A549 (cell line): ENCODE measurements around the gene KIAA1614. TPM values are rescaled to one million over a fixed set of nuclear protein-coding genes. Genes with fewer than 3 reads are reported as not detected.

ENCODE experiments used
- ATAC-seq, 2 experiments: fragments of 200-7000 bp in 1 of 2; fragments of >200 bp in 1 of 2; cut with Nextera tagmentation in 1 of 2; cut with Tn5 transposase in 1 of 2; 3 replicates each; pipeline versions ENCODE4 v1.8.0 to v1.9.1; 2018 to 2020; ENCODE audit warnings: mild to moderate bottlenecking in 1 of 2, moderate library complexity in 1 of 2
- CTCF ChIA-PET: fragments of 300-600 bp; sonication (Branson Sonifier 250); formaldehyde crosslinking; extraction: SDS; loops from one replicate; lab custom pipeline; 2021; ENCODE audit warnings: antibody characterized with exemption, inconsistent platforms; lab: Yijun Ruan, JAX
- POLR2A ChIA-PET: fragments of 350-600 bp; formaldehyde crosslinking; extraction: SDS; loops from one replicate; lab custom pipeline; 2021; ENCODE audit warnings: antibody characterized with exemption, inconsistent platforms; lab: Yijun Ruan, JAX
- DNase-seq, 2 experiments: peaks; one replicate each; pipeline versions ENCODE4 v3.0.0 to v3.0.0-alpha.2; 2011 to 2016; ENCODE audit warnings: low read depth in 1 of 2, low spot score in 1 of 2
- FAIRE-seq: peaks from 2 replicates; lab custom pipeline; 2011; peaks lifted over from hg19 to GRCh38; lab: Jason Lieb, UNC
- H3K27ac ChIP-seq, 2 experiments: fragments of >200 bp; sonication (Bioruptor Twin); formaldehyde crosslinking; 3 replicates each; pipeline ENCODE4 v1.5.1; 2016 to 2017
- H3K4me1 ChIP-seq: fragments of >200 bp; sonication (Bioruptor Twin); formaldehyde crosslinking; 3 replicates; pipeline ENCODE4 v1.6.1; 2016
- H3K4me2 ChIP-seq: fragments of >200 bp; sonication (Bioruptor Twin); formaldehyde crosslinking; 3 replicates; pipeline ENCODE4 v1.6.1; 2016
- H3K4me3 ChIP-seq: fragments of >200 bp; sonication (Bioruptor Twin); formaldehyde crosslinking; 3 replicates; pipeline ENCODE4 v1.5.1; 2016
- H3K9me3 ChIP-seq: fragments of >200 bp; sonication (Bioruptor Twin); formaldehyde crosslinking; 3 replicates; pipeline ENCODE4 v1.6.1; 2016
- BCL3 ChIP-seq: fragments of >200 bp; sonication (Bioruptor Twin); formaldehyde crosslinking; IDR thresholded peaks from 3 replicates; pipeline ENCODE4 v1.6.1; 2016
- BHLHE40 ChIP-seq: IDR thresholded peaks from 2 replicates; pipeline ENCODE4 v1.6.1; 2012; ENCODE audit warnings: low read depth, low read length, inconsistent platforms
- CBX2 ChIP-seq: fragments of 200-600 bp; sonication (generic); IDR thresholded peaks from 2 replicates; pipeline ENCODE4 v1.6.1; 2016; ENCODE audit warnings: low read depth, mild to moderate bottlenecking, borderline replicate concordance
- CHD2 ChIP-seq: fragments of 150-350 bp; IDR thresholded peaks from 2 replicates; pipeline ENCODE4 v1.6.1; 2014; ENCODE audit warnings: low read length; ENCODE audit not compliant: partially characterized antibody
- CHD4 ChIP-seq: fragments of 200-600 bp; sonication (generic); IDR thresholded peaks from 2 replicates; pipeline ENCODE4 v1.6.1; 2016; ENCODE audit warnings: antibody characterized with exemption, mild to moderate bottlenecking, borderline replicate concordance
- CTCF ChIP-seq: fragments of >200 bp; sonication (Bioruptor Twin); formaldehyde crosslinking; IDR thresholded peaks from 3 replicates; pipeline ENCODE4 v1.5.1; 2016
- EP300 ChIP-seq, 2 experiments: fragments of >200 bp; sonication (Bioruptor Twin); formaldehyde crosslinking; IDR thresholded peaks; 2 replicates in 1 of 2; 3 replicates in 1 of 2; pipeline ENCODE4 v1.6.1; 2016 to 2017
- ESRRA ChIP-seq: fragments of 150-350 bp; IDR thresholded peaks from 2 replicates; pipeline ENCODE4 v1.6.1; 2014; ENCODE audit warnings: mild to moderate bottlenecking, low read length, borderline replicate concordance
- FOSL2 ChIP-seq, 2 experiments: fragments of 450-650 bp in 1 of 2; fragments of >200 bp in 1 of 2; sonication (Bioruptor Twin) in 1 of 2; formaldehyde crosslinking; IDR thresholded peaks; 2 replicates each; pipeline versions ENCODE4 v1.5.0 to v1.6.1; 2016 to 2020; ENCODE audit warnings: mild to moderate bottlenecking in 1 of 2, moderate library complexity in 1 of 2
- FOXS1 ChIP-seq: fragments of 250-450 bp; sonication (Bioruptor Pico); IDR thresholded peaks from 2 replicates; pipeline ENCODE4 v1.5.0; 2020; ENCODE audit warnings: mild to moderate bottlenecking, moderate library complexity
- HDAC2 ChIP-seq: fragments of 200-600 bp; sonication (generic); IDR thresholded peaks from 2 replicates; pipeline ENCODE4 v1.6.1; 2016
- HES2 ChIP-seq: fragments of >200 bp; sonication (Bioruptor Twin); formaldehyde crosslinking; IDR thresholded peaks from 2 replicates; pipeline ENCODE4 v1.6.1; 2016
- HEYL ChIP-seq: fragments of 250-450 bp; sonication (Bioruptor Pico); IDR thresholded peaks from 2 replicates; pipeline ENCODE4 v1.8.0; 2021; ENCODE audit warnings: mild to moderate bottlenecking, moderate library complexity
- KDM5A ChIP-seq: fragments of 200-600 bp; sonication (generic); IDR thresholded peaks from 2 replicates; pipeline ENCODE4 v1.6.1; 2016; ENCODE audit warnings: antibody characterized with exemption, mild to moderate bottlenecking
- MAFK ChIP-seq: fragments of 450-650 bp; IDR thresholded peaks from 2 replicates; pipeline ENCODE4 v1.6.1; 2014; ENCODE audit not compliant: partially characterized antibody
- MYC ChIP-seq: IDR thresholded peaks from 2 replicates; pipeline ENCODE4 v1.6.1; 2012; ENCODE audit warnings: mild to moderate bottlenecking, inconsistent platforms, low read length, improper control_type of control experiment, borderline replicate concordance
- PBX3 ChIP-seq: IDR thresholded peaks from 2 replicates; pipeline ENCODE4 v1.6.1; 2012
- POLR2AphosphoS2 ChIP-seq: conservative IDR thresholded peaks from 2 replicates; pipeline ENCODE4 v1.6.1; 2012; ENCODE audit warnings: low read length, improper control_type of control experiment, inconsistent platforms
- RARB ChIP-seq: fragments of 250-450 bp; sonication (Bioruptor Pico); IDR thresholded peaks from 2 replicates; pipeline ENCODE4 v1.8.0; 2021; ENCODE audit warnings: mild to moderate bottlenecking, moderate library complexity
- RFX5 ChIP-seq: fragments of 450-650 bp; IDR thresholded peaks from 2 replicates; pipeline ENCODE4 v1.7.1; 2014; ENCODE audit warnings: antibody characterized with exemption, mild to moderate bottlenecking, moderate library complexity
- RNF2 ChIP-seq: fragments of 200-600 bp; sonication (generic); IDR thresholded peaks from 2 replicates; pipeline ENCODE4 v1.6.1; 2016; ENCODE audit warnings: low read depth, mild to moderate bottlenecking, antibody characterized with exemption, moderate library complexity, borderline replicate concordance
- SREBF2 ChIP-seq: fragments of 450-650 bp; IDR thresholded peaks from 2 replicates; pipeline ENCODE4 v1.6.1; 2014; ENCODE audit warnings: mild to moderate bottlenecking, moderate library complexity
- WGBS: methylation state at CpG from one replicate; pipeline ENCODE4 v1.1.6; 2017; ENCODE audit errors: missing lambda C conversion rate; 5-methylcytosine and 5-hydroxymethylcytosine counted together
- polyA plus RNA-seq, 4 experiments: library from polyadenylated mRNA; depleted of rRNA in 3 of 4; stranded (reverse); fragments of >200 nt; fragmentation: RNase III in 1 of 4; extraction: RNeasy Plus Mini Kit Qiagen cat#74134 plus additional on column Dnase treatment in 1 of 4; gene quantifications; 2 replicates in 3 of 4; 3 replicates in 1 of 4; pipeline ENCODE4 v1.2.3, GENCODE V29; 2011 to 2017

Gene KIAA1614
- polyA plus RNA-seq, 2 of the 4 experiments (the other 2 are of a cell fraction) = 0.25 to 0.84 TPM

- CTCF ChIA-PET = interaction anchor here (0.5 to 2.8 kb wide), 2 partner anchors 167 to 235 kb away, joined by 3 to 7 read pairs; no protein-coding TSS in a partner anchor
- Histone ChIP-seq H3K4me2 (no peak overlapping the region), H3K27ac (no peak overlapping the region), H3K9me3 (no peaks in the 10 kb centered on the region), H3K4me3 (no peak overlapping the region), H3K4me1 (peaks cover 10% of the 10 kb centered on the region; the same call in 2 of the 3 replicates)
- POLR2A ChIA-PET = no interaction called here
- TF ChIP-seq HES2 (no peak), MAFK (no peak), RNF2 (no peak), RARB (CRISPR knock-in tag) (no peak), BCL3 (no peak), ESRRA (no peak), HEYL (CRISPR knock-in tag) (no peak), BHLHE40 (no peak), CBX2 (no peak), MYC (no peak), RFX5 (no peak), CTCF (no peak), CHD4 (no peak), SREBF2 (no peak), FOSL2 (IDR thresholded peaks at IDR 0.05) (no peak), FOSL2 (CRISPR knock-in tag; IDR thresholded peaks at IDR 0.05) (no peak), CHD2 (no peak), KDM5A (no peak), PBX3 (no peak)
- DNase-seq = no peak
- FAIRE-seq = no peak
- no peak for ATAC-seq
- WGBS = 82% methylated on average over 10 of the region's 10 CpGs
Observed at GRCh38 chr1:180907313-180908055, 5.2 kb upstream of the KIAA1614 start.

GRCh38 chr1:180908074-180908765 is 4.5 kb upstream of the KIAA1614 start:
- WGBS = 78% methylated on average over 15 of the region's 15 CpGs

More at GRCh38 chr1:180908074-180908765, 4.5 kb upstream of the KIAA1614 start:
- TF ChIP-seq EP300 (IDR thresholded peaks at IDR 0.05) (no peak), POLR2AphosphoS2 (no peak), FOXS1 (no peak), CHD4 (no peak), HDAC2 (no peak), CBX2 (no peak)
- Histone ChIP-seq H3K4me1 (peaks cover 10% of the 10 kb centered on the region; the same call in 2 of the 3 replicates), H3K9me3 (no peaks in the 10 kb centered on the region), H3K27ac (no peak overlapping the region), H3K4me3 (no peak overlapping the region), H3K4me2 (no peak overlapping the region)
- CTCF ChIA-PET = interaction anchor here (2.8 kb wide), 1 partner anchor 234 kb away, joined by 7 read pairs; no protein-coding TSS in a partner anchor
- no peak for DNase-seq
- ATAC-seq = no peak; a peak in 1 of 6 replicates
- POLR2A ChIA-PET = no interaction called here
- FAIRE-seq = no peak
